ENCODE measurements around the gene PTPRB. TPM values are rescaled to one million over a fixed set of nuclear protein-coding genes. Genes with fewer than 3 reads are reported as not detected.
A peak's percentile ranks its signal among the peaks of the same experiment; 100 is the strongest.

Gene PTPRB
- total RNA-seq = 38.7 TPM
- long read RNA-seq, partial matches to known transcripts = 10 of 22 reads
- long read RNA-seq, other reads (novel, unspliced or antisense) = 12 of 22 reads

- no peaks in the 10 kb centered on the region for H3K27me3 ChIP-seq (ENCODE audit: low read depth)
- no peak for DNase-seq
- no peaks in the 10 kb centered on the region for H3K9me3 ChIP-seq (replicated peaks)
- intact Hi-C loops (cut with micrococcal nuclease) = no loop called here
- H3K4me3 ChIP-seq = peak within 1 kb of the TSS; percentile 57
- H3K27ac ChIP-seq (replicated peaks) = peak within 1 kb of the TSS; percentile 81
- peaks cover 9% of the 10 kb centered on the region for H3K4me1 ChIP-seq
- TF ChIP-seq, protein P1, sequence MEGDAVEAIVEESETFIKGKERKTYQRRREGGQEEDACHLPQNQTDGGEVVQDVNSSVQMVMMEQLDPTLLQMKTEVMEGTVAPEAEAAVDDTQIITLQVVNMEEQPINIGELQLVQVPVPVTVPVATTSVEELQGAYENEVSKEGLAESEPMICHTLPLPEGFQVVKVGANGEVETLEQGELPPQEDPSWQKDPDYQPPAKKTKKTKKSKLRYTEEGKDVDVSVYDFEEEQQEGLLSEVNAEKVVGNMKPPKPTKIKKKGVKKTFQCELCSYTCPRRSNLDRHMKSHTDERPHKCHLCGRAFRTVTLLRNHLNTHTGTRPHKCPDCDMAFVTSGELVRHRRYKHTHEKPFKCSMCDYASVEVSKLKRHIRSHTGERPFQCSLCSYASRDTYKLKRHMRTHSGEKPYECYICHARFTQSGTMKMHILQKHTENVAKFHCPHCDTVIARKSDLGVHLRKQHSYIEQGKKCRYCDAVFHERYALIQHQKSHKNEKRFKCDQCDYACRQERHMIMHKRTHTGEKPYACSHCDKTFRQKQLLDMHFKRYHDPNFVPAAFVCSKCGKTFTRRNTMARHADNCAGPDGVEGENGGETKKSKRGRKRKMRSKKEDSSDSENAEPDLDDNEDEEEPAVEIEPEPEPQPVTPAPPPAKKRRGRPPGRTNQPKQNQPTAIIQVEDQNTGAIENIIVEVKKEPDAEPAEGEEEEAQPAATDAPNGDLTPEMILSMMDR (IDR thresholded peaks at IDR 0.05; ENCODE audit: borderline replicate concordance) = no peak
- H3K36me3 ChIP-seq = no peaks in the 10 kb centered on the region
Observed at GRCh38 chr12:70637303-70638085, at the start of gene PTPRB. TSS of gene PTPRB (minus strand) at chr12:70637429. CDS start at chr12:70637395, 34 bp downstream.

DNA sequence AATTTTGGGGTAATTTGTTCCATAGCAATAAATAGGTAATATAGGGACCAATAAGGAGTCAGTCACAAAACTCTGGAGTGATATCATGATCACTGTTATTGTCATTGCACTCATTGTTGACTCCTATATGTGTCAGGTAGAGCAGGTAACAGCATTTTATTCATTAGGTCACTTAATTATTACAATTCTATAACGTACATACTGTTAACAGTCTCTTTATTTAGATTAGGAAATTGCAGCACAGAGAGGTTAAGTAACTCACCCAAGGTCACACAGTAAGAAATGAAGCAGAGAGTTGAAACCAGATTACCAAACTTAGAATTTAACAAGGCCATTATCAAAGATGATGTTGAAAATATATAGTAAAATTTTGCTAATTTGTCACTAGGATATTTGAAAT is 49.7 kb upstream of the PTPRB start:
- Histone ChIP-seq H3K9me3 (replicated peaks) (no peaks in the 10 kb centered on the region), H3K27ac (replicated peaks) (no peak overlapping the region), H3K4me3 (no peak overlapping the region), H3K36me3 (no peaks in the 10 kb centered on the region), H3K4me1 (peaks cover 15% of the 10 kb centered on the region), H3K27me3 (ENCODE audit: low read depth) (no peaks in the 10 kb centered on the region)
- DNase-seq = no peak
- TF ChIP-seq, protein P1 (IDR thresholded peaks at IDR 0.05; ENCODE audit: borderline replicate concordance) = no peak
- intact Hi-C loops (cut with micrococcal nuclease) = no loop called here

- Histone ChIP-seq H3K27me3 (ENCODE audit: low read depth) (no peaks in the 10 kb centered on the region), H3K4me1 (peaks cover 10% of the 10 kb centered on the region), H3K4me3 (no peak overlapping the region), H3K36me3 (no peaks in the 10 kb centered on the region), H3K9me3 (replicated peaks) (no peaks in the 10 kb centered on the region), H3K27ac (replicated peaks) (no peak overlapping the region)
- TF ChIP-seq, protein P1 (IDR thresholded peaks at IDR 0.05; ENCODE audit: borderline replicate concordance) = no peak
- intact Hi-C loops (cut with micrococcal nuclease) = no loop called here
- DNase-seq = no peak
Observed at GRCh38 chr12:70686299-70686698, 49.1 kb upstream of the PTPRB start.

- no peak for DNase-seq
- TF ChIP-seq, protein P1 (IDR thresholded peaks at IDR 0.05; ENCODE audit: borderline replicate concordance) = no peak
- no peaks in the 10 kb centered on the region for H3K27me3 ChIP-seq (ENCODE audit: low read depth)
- H3K9me3 ChIP-seq (replicated peaks) = peaks cover 12% of the 10 kb centered on the region
- no peak overlapping the region for H3K27ac ChIP-seq (replicated peaks)
- H3K36me3 ChIP-seq = no peaks in the 10 kb centered on the region
- H3K4me1 ChIP-seq = no peaks in the 10 kb centered on the region
- intact Hi-C loops (cut with micrococcal nuclease) = no loop called here
- no peak overlapping the region for H3K4me3 ChIP-seq
Observed at GRCh38 chr12:70683976-70684375, 46.7 kb upstream of the PTPRB start.

DNA sequence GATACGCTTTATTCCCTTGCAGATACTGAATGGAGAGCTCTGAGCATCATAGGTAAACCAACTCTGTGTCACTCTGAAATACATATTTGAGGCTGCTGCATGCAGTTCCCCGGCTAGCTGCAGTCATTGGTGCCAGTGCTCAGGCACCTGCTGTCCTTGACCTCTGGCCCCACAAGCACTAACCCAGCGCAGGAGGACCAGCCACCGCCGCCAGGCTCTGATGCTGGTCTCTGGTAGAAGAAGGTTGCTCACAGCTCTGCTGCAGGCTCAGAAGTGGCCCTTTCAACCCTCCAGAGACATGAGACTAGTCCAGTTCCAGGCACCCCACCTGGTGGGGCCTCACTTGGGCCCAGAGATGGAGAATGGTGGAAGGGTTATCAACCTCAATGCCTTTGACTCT is 34.5 kb upstream of the PTPRB start:
- TF ChIP-seq, protein P1 (IDR thresholded peaks at IDR 0.05; ENCODE audit: borderline replicate concordance) = no peak
- no peak for DNase-seq
- no peaks in the 10 kb centered on the region for H3K36me3 ChIP-seq
- no peaks in the 10 kb centered on the region for H3K27me3 ChIP-seq (ENCODE audit: low read depth)
- no peaks in the 10 kb centered on the region for H3K4me1 ChIP-seq
- peaks cover 9% of the 10 kb centered on the region for H3K9me3 ChIP-seq (replicated peaks)
- H3K27ac ChIP-seq (replicated peaks) = no peak overlapping the region
- intact Hi-C loops (cut with micrococcal nuclease) = no loop called here
- H3K4me3 ChIP-seq = no peak overlapping the region
